WI38 (cell line): ENCODE measurements around the gene LRRFIP1.
"Not testable (repeated sequence)": the region's sequence is repeated elsewhere in the genome, so short reads cannot be mapped to it uniquely, and the experiment has no call there.

Source experiments
- H3K4me3 ChIP-seq: 2 replicates; pipeline ENCODE4 v1.5.1; 2011; ENCODE audit warnings: low read depth, mild to moderate bottlenecking, control low read depth, low read length
- CTCF ChIP-seq: IDR thresholded peaks from 2 replicates; pipeline ENCODE4 v1.5.1; 2012; ENCODE audit warnings: low read depth, mild to moderate bottlenecking, control low read depth, low read length

LRRFIP1 gene

DNA sequence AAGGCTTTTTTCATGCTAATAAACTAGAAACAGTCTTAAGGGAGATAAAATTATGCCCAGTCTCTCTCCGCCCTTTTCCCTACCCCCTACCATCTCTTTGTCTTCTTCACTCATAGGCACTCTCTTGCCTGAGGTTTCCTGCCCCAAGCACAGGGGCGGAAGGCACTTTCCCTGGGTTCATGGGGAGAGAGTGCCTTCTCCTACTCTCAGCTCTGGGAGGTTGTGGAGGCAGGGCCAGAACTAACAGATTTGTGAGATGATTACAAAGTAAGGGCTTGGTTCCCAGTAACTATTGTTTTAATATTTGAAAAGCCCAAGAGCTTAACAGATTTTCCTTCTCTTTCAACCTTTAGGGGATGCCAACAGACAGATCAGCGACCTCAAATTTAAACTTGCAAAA, 145.1 kb downstream of the LRRFIP1 start:
- TF ChIP-seq CTCF: no peak

GRCh38 chr2:237773826-237774225, 146.4 kb downstream of the LRRFIP1 start:
- TF ChIP-seq CTCF: no peak
- H3K4me3 ChIP-seq: no peak overlapping the region

More for the DNA sequence above, 145.1 kb downstream of the LRRFIP1 start:
- no peak overlapping the region for H3K4me3 ChIP-seq

DNA sequence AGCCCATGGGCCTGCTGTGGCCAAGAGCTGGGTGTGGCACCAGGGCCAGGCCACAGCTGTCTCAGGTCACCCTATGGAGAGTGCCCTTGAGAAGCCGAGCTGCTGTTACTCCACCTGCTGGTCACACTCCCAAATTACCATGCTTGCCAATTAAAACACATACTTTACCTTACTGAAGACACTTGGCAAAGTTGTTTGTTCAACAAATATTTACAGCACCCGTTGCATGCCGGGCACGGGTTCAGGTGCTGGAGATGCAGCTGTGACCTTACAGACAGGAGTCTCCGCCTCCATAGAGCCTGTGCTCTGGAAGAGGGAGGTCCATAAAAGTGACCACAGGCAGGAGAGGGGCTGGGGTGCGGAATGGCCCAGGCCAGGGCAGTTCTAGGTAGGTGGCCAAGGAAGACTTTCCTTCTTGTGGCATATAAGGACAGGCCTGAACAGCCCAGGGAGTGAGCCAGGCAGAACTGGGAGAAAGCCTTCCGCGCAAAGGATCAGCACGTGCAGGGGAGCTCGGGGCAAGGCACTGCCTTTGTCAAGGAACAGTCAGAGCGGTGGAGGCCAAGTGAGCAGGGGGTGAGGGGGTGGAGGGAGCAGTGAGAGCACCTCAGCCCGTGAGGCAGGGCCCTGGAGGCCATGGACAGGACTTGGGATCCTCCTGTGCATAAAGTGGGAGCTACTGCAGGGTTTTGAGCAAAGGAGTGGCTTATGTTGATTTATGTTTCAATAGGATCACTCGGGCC, 147.6 kb downstream of the LRRFIP1 start:
- TF ChIP-seq CTCF: peak; percentile 53; the same call in 1 of the 2 replicates
- H3K4me3 ChIP-seq: no peak overlapping the region

DNA sequence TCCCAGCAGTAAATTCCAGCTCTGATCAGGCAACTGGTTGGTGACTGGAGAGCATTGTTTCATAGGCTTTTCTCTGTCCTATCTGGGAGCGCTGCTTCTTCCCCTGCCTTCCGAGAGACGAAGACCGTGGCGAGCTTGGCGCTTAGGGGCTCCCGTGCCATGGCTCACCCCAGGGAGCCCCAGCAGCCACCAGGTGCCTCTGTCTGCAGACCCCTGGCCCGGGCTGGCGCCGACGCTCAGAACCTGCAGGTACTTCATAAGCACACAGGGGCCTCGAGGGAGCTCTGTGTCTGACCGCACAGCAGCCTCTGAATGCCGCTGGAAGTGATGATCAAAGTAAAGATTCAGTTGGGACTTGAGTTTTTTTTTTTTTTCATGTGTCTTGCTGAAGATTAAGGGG, 152.1 kb downstream of the LRRFIP1 start:
- H3K4me3 ChIP-seq: no peak overlapping the region
- TF ChIP-seq CTCF: no peak

- no peak overlapping the region for H3K4me3 ChIP-seq
- no peak for TF ChIP-seq CTCF
Observed at GRCh38 chr2:237782181-237782580, 154.8 kb downstream of the LRRFIP1 start.

DNA sequence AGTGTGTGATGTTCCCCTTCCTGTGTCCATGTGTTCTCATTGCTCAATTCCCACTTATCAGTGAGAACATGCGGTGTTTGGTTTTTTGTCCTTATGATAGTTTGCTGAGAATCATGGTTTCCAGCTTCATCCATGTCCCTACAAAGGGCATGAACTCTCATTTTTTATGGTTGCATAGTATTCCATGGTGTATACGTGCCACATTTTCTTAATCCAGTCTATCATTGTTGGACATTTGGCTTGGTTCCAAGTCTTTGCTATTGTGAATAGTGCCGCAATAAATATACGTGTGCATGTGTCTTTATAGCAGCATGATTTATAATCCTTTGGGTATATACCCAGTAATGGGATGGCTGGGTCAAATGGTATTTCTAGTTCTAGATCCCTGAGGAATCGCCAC, 156.3 kb downstream of the LRRFIP1 start:
- not testable (repeated sequence) for H3K4me3 ChIP-seq

GRCh38 chr2:237786936-237787335, 159.5 kb downstream of the LRRFIP1 start:
- H3K4me3 ChIP-seq: no peak overlapping the region
- TF ChIP-seq CTCF: no peak

DNA sequence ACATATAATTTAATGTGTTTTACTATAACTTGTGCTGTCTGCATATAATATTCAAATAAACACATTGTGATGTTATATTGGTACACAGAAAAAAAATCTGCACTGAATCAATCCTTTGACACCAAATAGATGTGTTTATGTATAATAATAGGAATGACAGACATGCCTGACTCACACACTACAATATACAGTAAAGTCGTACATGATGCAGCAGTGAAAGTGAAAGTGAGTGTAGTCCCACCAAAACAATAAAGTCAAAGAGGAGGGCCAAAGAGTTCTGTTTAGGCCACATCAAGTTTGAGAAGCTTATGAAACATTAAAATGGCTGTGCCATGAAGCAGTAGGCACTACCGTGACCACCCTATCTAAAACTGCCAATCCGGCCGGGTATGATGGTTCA, 163.0 kb downstream of the LRRFIP1 start:
- H3K4me3 ChIP-seq: no peak overlapping the region
- TF ChIP-seq CTCF: no peak
